ENCODE results near the gene HCRTR1.

DNA sequence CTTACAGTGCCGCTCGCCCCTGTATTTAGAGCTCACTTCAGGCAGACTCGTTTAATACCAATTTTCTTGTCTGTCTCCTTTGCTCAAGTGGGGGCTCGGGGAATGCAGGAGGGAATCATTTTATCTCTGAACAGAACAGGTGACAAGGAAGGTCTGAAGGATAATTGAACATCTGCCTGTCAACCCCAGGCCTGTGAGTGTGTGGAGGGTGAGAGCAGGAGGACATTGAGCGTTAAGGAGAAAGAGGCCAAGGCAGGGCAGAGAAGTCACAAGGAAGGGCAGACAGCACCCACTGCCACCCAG is 36.9 kb downstream of the HCRTR1 start:
- TF ChIP-seq, protein P1, sequence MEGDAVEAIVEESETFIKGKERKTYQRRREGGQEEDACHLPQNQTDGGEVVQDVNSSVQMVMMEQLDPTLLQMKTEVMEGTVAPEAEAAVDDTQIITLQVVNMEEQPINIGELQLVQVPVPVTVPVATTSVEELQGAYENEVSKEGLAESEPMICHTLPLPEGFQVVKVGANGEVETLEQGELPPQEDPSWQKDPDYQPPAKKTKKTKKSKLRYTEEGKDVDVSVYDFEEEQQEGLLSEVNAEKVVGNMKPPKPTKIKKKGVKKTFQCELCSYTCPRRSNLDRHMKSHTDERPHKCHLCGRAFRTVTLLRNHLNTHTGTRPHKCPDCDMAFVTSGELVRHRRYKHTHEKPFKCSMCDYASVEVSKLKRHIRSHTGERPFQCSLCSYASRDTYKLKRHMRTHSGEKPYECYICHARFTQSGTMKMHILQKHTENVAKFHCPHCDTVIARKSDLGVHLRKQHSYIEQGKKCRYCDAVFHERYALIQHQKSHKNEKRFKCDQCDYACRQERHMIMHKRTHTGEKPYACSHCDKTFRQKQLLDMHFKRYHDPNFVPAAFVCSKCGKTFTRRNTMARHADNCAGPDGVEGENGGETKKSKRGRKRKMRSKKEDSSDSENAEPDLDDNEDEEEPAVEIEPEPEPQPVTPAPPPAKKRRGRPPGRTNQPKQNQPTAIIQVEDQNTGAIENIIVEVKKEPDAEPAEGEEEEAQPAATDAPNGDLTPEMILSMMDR (IDR thresholded peaks at IDR 0.05), result no peak
- no peak for TF ChIP-seq POLR2A (IDR thresholded peaks at IDR 0.05)

All from thyroid gland (tissue), 4 donors.